Neural cell (in vitro differentiated cells): ENCODE results near the gene NIPSNAP3A. TPM values are rescaled to one million over a fixed set of nuclear protein-coding genes. Genes with fewer than 3 reads are reported as not detected.

Experiments used
- H2AFZ ChIP-seq: fragments of 200-600, 300-800 bp; sonication (generic), shearing (Covaris generic); 2 replicates; pipeline ENCODE4 v1.6.0; 2014; ENCODE audit warnings: low read depth, mild to moderate bottlenecking, antibody characterized with exemption, low read length, moderate library complexity
- H3F3A ChIP-seq: fragments of 200-600 bp; shearing (Covaris generic); 2 replicates; pipeline ENCODE4 v1.6.1; 2016; ENCODE audit warnings: mild to moderate bottlenecking, moderate library complexity, mixed read lengths, antibody characterized with exemption, low read length; ENCODE audit not compliant: insufficient read depth, poor library complexity, severe bottlenecking
- H3K27ac ChIP-seq: fragments of 200-600, 300-800 bp; sonication (generic), shearing (Covaris generic); 2 replicates; pipeline ENCODE4 v1.5.1; 2014; ENCODE audit warnings: mild to moderate bottlenecking, low read length, moderate library complexity
- H3K27me3 ChIP-seq: fragments of 300-800, 200-600 bp; sonication (generic), shearing (Covaris generic); 2 replicates; pipeline ENCODE4 v1.6.0; 2014; ENCODE audit warnings: mild to moderate bottlenecking, low read depth, low read length, moderate library complexity; ENCODE audit not compliant: insufficient read depth
- H3K36me3 ChIP-seq: fragments of 300-800, 200-600 bp; sonication (generic), shearing (Covaris generic); 2 replicates; pipeline ENCODE4 v1.5.1; 2014; ENCODE audit warnings: mild to moderate bottlenecking, antibody characterized with exemption, low read length, moderate library complexity; ENCODE audit not compliant: insufficient read depth
- H3K4me2 ChIP-seq: fragments of 300-800, 200-600 bp; sonication (generic), shearing (Covaris generic); 2 replicates; pipeline ENCODE4 v1.6.0; 2014; ENCODE audit warnings: mild to moderate bottlenecking, low read length
- H3K4me3 ChIP-seq: fragments of 300-800, 200-600 bp; sonication (generic), shearing (Covaris generic); 2 replicates; pipeline ENCODE4 v1.5.1; 2014; ENCODE audit warnings: mild to moderate bottlenecking, low read length, moderate library complexity
- H3K79me2 ChIP-seq: fragments of 200-600 bp; shearing (Covaris generic); replicated peaks from 2 replicates; pipeline ENCODE4 v1.6.0; 2014; ENCODE audit warnings: mild to moderate bottlenecking, low read length, moderate library complexity; ENCODE audit not compliant: insufficient read depth
- H3K9ac ChIP-seq: fragments of 300-800, 200-600 bp; sonication (generic), shearing (Covaris generic); 2 replicates; pipeline ENCODE4 v1.6.1; 2016; ENCODE audit warnings: mild to moderate bottlenecking, low read length, mixed read lengths
- H3K9me2 ChIP-seq: fragments of 200-600 bp; shearing (Covaris generic); 2 replicates; pipeline ENCODE4 v1.6.1; 2016; ENCODE audit warnings: mild to moderate bottlenecking, low read length, mixed read lengths; ENCODE audit not compliant: insufficient read depth
- H3K9me3 ChIP-seq: fragments of 200-600, 300-800 bp; sonication (generic), shearing (Covaris generic); 2 replicates; pipeline ENCODE4 v1.6.1; 2016; ENCODE audit warnings: mild to moderate bottlenecking, mixed run types, low read length, moderate library complexity, mixed read lengths
- H4K20me1 ChIP-seq: fragments of 200-600 bp; shearing (Covaris generic); 2 replicates; pipeline ENCODE4 v1.6.1; 2016; ENCODE audit warnings: mild to moderate bottlenecking, mixed run types; ENCODE audit not compliant: insufficient read depth
- CTCF ChIP-seq: fragments of 450-650 bp; IDR thresholded peaks from 2 replicates; pipeline ENCODE4 v1.5.1; 2014; ENCODE audit warnings: antibody characterized with exemption, mild to moderate bottlenecking, moderate library complexity; ENCODE audit not compliant: poor library complexity, severe bottlenecking
- EP300 ChIP-seq: fragments of 450-650 bp; conservative IDR thresholded peaks from 2 replicates; pipeline ENCODE4 v1.6.1; 2014; ENCODE audit warnings: antibody characterized with exemption, mild to moderate bottlenecking, moderate library complexity; ENCODE audit not compliant: poor library complexity, severe bottlenecking
- EZH2 ChIP-seq: fragments of 200-600, 300-800 bp; shearing (Covaris generic), sonication (generic); IDR thresholded peaks from 2 replicates; pipeline ENCODE4 v1.6.1; 2014; ENCODE audit warnings: antibody characterized with exemption, low read length, borderline replicate concordance, mild to moderate bottlenecking; ENCODE audit not compliant: insufficient read depth, poor library complexity, severe bottlenecking
- MXI1 ChIP-seq: fragments of 450-650 bp; conservative IDR thresholded peaks from 2 replicates; pipeline ENCODE4 v1.6.1; 2014; ENCODE audit warnings: antibody characterized with exemption, mild to moderate bottlenecking; ENCODE audit not compliant: poor library complexity, severe bottlenecking
- POLR2AphosphoS5 ChIP-seq: IDR thresholded peaks from 2 replicates; pipeline ENCODE4 v1.6.1; 2012
- RAD21 ChIP-seq: fragments of 450-650 bp; conservative IDR thresholded peaks from 2 replicates; pipeline ENCODE4 v1.6.1; 2014; ENCODE audit warnings: antibody characterized with exemption, mild to moderate bottlenecking, moderate library complexity
- REST ChIP-seq: IDR thresholded peaks from 2 replicates; pipeline ENCODE4 v1.6.1; 2012; ENCODE audit warnings: borderline replicate concordance
- SMC3 ChIP-seq: fragments of 450-650 bp; conservative IDR thresholded peaks from 2 replicates; pipeline ENCODE4 v1.6.1; 2014; ENCODE audit warnings: antibody characterized with exemption, mild to moderate bottlenecking, moderate library complexity; ENCODE audit not compliant: poor library complexity
- TAF1 ChIP-seq: IDR thresholded peaks from 2 replicates; pipeline ENCODE4 v1.6.1; 2012; ENCODE audit warnings: low read depth
- polyA plus RNA-seq: library from polyadenylated mRNA; depleted of rRNA; stranded (reverse); fragments of >200 nt; gene quantifications from 2 replicates; pipeline ENCODE4 v1.2.3, GENCODE V29; 2014

The NIPSNAP3A gene
- polyA plus RNA-seq, 1 donor from 2014 or later: 51.9 TPM

- Histone ChIP-seq H3F3A (no peaks in the 10 kb centered on the region), H3K27ac (no peak overlapping the region), H3K4me3 (no peak overlapping the region), H2AFZ (no peak overlapping the region), H3K27me3 (no peaks in the 10 kb centered on the region), H3K36me3 (no peaks in the 10 kb centered on the region), H3K9ac (no peak overlapping the region), H3K4me2 (no peak overlapping the region), H3K9me2 (no peaks in the 10 kb centered on the region), H3K79me2 (no peaks in the 10 kb centered on the region), H4K20me1 (no peaks in the 10 kb centered on the region), H3K9me3 (no peaks in the 10 kb centered on the region)
- TF ChIP-seq EP300 (no peak), SMC3 (no peak), RAD21 (no peak), TAF1 (no peak), REST (no peak), POLR2AphosphoS5 (no peak), EZH2 (no peak), CTCF (no peak), MXI1 (no peak)
Measured at GRCh38 chr9:104774831-104775573, 27.5 kb downstream of the NIPSNAP3A start.

- Histone ChIP-seq H3K27ac (no peak overlapping the region), H4K20me1 (no peaks in the 10 kb centered on the region), H3K9ac (no peak overlapping the region), H3K36me3 (no peaks in the 10 kb centered on the region), H3F3A (no peaks in the 10 kb centered on the region), H3K4me3 (no peak overlapping the region), H2AFZ (no peak overlapping the region), H3K9me2 (no peaks in the 10 kb centered on the region), H3K79me2 (no peaks in the 10 kb centered on the region), H3K4me2 (no peak overlapping the region), H3K27me3 (no peaks in the 10 kb centered on the region), H3K9me3 (no peaks in the 10 kb centered on the region)
- TF ChIP-seq POLR2AphosphoS5: no peak
- TF ChIP-seq MXI1: no peak
- TF ChIP-seq EP300: no peak
- TF ChIP-seq TAF1: no peak
- no peak for TF ChIP-seq CTCF
- no peak for TF ChIP-seq EZH2
- no peak for TF ChIP-seq REST
- no peak for TF ChIP-seq RAD21
- no peak for TF ChIP-seq SMC3
Measured at GRCh38 chr9:104775574-104775936, 28.1 kb downstream of the NIPSNAP3A start.
